Mammary epithelial cell (primary cell): Measurements from ENCODE around the gene MAD1L1.

Experiments
- CTCF ChIP-seq, 2 donors: IDR thresholded peaks in 1 of 2; conservative IDR thresholded peaks in 1 of 2; 2 replicates each; pipeline ENCODE4 v1.5.1; 2011 to 2012; ENCODE audit warnings: inconsistent platforms in 2 of 2, low read length in 2 of 2, mild to moderate bottlenecking in 2 of 2, control low read depth in 1 of 2, low read depth in 1 of 2; ENCODE audit not compliant: insufficient read depth in 1 of 2; ENCODE audit errors: extremely low read depth in 1 of 2
- EZH2 ChIP-seq: IDR thresholded peaks from 2 replicates; pipeline ENCODE4 v1.6.1; 2012; ENCODE audit warnings: low read length, inconsistent platforms, borderline replicate concordance

- TF ChIP-seq EZH2: no peak
- TF ChIP-seq CTCF (conservative IDR thresholded peaks at IDR 0.05 in 1 of 2, IDR thresholded peaks at IDR 0.05 in 1 of 2; ENCODE audit: extremely low read depth in 1 of 2, insufficient read depth in 1 of 2, low read depth in 1 of 2, low read length in 2 of 2): no peak
Observed at GRCh38 chr7:2212906-2213305, 19.8 kb downstream of the MAD1L1 start.
